Inflammatory macrophage treated with lipopolysaccharide for 4 hours (primary cell): Measurements from ENCODE around the gene AHNAK2.
"Not testable (repeated sequence)": the region's sequence is repeated elsewhere in the genome, so short reads cannot be mapped to it uniquely, and the experiment has no call there.

Experiments used
- DNase-seq: peaks from one replicate; pipeline ENCODE4 v3.0.0-alpha.2; 2020

The AHNAK2 gene

DNA sequence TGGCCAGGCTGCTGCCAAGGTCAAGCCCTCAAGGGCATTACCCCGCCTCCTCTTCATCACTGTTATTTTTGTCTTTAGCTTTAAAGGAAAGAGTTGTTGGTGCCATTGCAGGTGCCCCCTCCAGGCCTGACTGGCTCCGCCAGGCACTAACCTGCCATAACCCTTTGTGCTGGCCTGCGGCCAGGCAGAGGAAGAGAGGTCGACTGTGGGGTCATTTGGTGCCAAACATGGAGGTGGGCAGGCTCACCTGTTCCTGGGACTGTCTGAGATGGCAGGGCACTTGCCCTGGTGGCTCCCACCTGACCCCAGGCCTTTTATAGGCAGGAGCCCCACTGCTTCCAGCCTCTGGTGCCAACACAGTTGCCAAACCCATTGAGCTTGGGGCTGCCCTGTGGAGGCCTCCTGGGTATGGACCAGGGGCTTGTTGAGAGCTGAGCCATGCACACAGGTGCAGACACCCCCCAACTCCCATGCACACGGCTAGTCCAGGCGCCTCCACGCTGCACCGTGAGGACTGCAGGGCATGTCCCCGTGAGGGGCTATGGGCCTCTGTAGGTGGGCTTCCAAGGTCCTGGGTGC is 82.9 kb downstream of the AHNAK2 start:
- DNase-seq: no peak

DNA sequence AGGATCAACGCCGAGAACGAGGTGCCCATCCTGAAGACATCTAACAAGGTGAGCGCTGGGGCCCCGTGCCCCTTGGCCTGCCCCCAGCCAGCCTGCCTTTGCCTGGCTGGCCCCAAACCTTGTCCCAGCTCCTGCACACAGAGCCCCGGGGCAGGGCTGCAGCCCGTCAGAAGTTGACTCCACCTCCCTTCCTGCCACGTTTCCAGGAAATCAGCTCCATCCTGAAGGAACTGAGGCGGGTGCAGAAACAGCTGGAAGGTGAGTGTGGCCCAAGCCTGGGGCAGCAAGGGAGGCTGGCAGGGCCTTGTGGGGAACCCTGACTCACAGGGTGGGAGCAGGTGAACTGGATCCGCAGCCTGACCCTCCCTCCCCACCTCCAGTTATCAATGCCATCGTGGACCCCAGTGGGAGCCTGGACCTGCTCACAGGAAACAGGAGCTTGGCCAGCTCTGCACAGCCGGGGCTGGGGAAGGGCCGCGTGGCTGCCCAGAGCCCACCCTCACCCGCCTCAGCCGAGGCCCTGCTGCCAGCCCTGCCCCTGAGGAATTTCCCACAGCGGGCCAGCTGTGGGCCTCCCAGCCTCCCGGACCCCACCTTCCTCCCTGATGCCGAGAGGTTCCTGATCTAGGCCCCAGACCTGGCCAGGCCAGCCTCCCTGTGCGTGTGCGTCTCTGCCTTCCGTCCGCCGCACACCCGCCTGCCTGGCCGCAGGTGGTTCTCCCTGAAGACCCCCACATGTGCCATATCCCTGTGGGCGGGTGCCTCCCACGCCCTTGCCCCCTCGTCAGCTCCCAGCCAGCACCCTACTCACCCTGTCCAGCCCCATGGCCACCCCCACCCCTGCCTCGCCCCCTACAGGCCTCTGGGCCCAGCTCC is 83.6 kb downstream of the AHNAK2 start:
- DNase-seq: no peak

GRCh38 chr14:104893435-104894207 is 84.6 kb downstream of the AHNAK2 start:
- DNase-seq: no peak

- no peak for DNase-seq
Measured at GRCh38 chr14:104892531-104893434, 85.4 kb downstream of the AHNAK2 start.

GRCh38 chr14:104891664-104892530 is 86.3 kb downstream of the AHNAK2 start:
- no peak for DNase-seq

- no peak for DNase-seq
Measured at GRCh38 chr14:104891121-104891551, 87.0 kb downstream of the AHNAK2 start.

DNA sequence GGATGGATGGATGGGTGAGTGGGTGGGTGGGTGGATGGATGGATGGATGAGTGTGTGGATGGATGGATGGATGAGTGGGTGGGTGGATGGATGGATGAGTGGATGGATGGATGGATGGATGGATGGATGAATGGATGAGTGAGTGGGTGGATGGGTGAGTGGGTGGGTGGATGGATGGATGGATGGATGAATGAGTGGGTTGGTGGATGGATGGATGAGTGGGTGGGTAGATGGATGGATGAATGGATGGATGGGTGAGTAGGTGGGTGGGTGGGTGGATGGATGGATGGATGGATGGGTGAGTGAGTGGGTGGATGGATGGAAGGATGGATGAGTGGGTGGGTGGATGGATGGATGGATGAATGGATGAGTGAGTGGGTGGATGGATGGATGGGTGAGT is 87.9 kb downstream of the AHNAK2 start:
- DNase-seq: not testable (repeated sequence)

GRCh38 chr14:104889375-104889757 is 88.8 kb downstream of the AHNAK2 start:
- no peak for DNase-seq

GRCh38 chr14:104888489-104889374 is 89.4 kb downstream of the AHNAK2 start:
- DNase-seq: no peak

DNA sequence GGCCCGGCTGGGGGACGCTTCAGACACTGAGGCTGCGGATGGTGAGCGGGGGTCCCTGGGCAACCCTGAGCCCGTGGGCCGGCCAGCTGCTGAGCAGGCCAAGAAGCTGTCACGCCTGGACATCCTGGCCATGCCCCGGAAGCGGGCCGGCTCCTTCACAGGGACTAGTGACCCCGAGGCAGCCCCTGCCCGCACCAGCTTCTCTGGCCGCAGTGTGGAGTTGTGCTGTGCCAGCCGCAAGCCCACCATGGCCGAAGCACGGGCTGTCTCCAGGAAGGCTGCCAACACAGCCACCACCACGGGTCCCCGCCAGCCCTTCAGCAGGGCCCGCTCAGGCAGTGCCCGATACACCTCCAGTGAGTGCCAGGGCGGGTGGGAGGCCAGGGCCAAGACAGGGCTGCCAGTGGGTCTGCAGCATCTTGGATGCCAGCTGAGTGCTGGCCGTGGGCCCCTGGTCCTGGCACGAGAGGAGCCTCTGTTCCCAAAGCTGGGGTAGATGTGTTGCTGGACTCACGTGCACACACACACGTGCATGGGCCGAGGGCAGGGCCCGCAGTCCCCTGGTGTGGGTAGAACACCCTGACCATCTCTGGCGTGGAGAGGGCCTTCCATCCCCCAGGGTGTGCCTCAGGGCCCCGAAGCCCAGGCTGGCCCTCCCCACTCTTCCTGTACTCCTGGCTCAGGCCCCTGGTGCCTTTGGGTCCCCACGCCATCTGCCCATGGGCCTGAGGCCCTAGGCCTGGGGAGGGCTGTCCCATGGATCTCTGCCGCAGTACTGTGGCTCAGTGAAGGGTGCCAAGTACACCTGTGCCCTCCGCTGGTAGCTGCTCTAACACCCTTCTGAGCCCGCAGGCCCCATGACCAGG is 90.3 kb downstream of the AHNAK2 start:
- DNase-seq: no peak
